GM19193 (cell line): ENCODE data around the gene NCOR1.

ENCODE experiments used
- POLR2A ChIP-seq: IDR thresholded peaks from 4 replicates; pipeline ENCODE4 v1.6.1; 2011; ENCODE audit not compliant: insufficient read depth, insufficient read length; ENCODE audit errors: extremely low read depth

Gene NCOR1

DNA sequence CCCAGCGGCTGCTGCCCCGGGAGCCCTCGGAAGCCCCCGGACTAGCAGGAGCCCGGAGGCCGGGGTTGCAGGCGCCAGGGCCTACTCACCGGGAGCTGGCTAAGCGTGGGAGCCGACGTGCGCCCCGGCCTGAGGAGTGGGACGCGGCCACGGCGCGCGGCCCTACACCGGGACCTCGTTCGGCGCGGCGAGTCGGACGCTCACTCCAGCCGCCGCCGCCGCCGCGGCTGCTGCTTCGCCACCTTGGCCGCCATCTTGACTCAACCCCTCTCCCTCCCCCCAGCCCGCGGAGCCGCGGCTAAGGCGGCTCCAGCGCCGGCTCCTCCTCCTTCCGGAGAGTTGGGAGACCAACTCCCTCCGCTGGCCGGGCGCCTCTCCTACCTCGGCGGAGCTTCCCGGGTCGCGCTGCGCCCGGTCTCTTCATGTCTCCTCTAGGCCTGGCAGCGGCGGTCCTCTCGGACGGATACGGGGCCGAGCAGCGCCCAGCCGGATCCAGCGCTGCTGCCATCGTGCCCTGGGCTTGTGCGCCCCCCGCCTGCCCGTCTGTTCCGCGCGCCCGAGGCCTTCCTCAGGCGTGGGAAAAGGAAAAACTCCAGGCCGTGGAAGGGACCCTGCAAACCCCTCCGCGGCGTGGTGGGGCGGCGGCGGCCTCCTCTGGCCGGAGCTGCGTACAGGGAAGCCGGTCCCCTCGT is at the start of gene NCOR1:
NCOR1 (minus strand) TSS at position 262 of the 692 bp plus-strand sequence. CDS start 20,965 bp downstream, outside the sequence.
- peak; percentile 95 for TF ChIP-seq POLR2A

DNA sequence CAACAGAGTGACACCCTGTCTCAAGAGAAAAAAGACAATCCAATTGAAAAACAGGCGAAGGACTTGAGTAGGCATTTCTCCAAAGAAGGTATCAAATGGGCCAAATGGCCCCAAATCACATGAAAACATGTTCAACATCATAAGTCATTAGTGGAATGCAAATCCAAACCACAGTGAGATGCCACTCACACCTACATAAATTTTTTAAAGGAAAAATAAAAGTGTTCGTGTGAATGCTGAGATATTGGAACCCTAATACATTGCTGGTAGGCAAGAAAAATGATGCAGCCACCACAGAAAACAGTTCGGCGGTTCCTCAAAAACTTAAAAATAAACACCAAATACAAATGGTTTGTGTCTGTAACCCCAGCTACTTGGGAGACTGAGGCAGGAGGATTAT is 46.9 kb upstream of the NCOR1 start:
- no peak for TF ChIP-seq POLR2A

DNA sequence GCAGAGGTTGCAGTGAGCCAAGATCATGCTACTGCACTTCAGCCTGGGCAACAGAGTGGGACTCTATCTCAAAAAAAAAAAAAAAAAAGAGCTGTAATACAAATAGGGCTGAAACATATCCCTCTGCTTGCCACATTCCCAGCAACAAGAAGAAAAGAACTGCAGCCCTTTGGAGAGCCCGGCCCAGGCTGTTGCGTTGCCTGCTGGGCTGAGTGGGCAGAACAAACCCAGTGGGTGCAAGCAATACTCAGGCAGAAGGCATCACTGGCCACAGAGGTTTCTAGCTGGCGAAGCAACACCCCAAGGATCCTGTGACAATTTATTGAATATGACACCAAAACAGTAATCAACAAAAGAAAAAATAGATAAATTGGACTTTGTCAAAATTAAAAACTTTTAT is 45.7 kb upstream of the NCOR1 start:
- no peak for TF ChIP-seq POLR2A

DNA sequence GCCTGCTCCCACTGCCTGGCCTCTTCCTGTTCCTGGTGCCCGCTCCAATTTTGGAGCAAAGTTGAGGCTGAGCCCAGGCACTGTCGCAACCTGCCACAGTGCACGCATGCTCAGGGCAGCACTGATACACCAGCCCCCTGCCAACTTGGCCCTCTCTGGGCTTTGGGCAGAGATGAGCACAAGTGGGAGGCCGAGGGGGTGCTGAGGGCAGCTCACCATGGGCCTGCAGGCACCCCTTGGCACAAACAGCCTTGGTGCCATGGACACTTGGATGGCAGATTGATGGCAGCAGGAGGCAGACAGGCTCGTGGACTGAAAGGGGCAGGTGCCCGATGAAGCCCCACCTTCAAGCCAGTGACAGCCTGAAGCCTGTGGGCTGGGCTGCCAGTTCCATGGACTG is 44.6 kb upstream of the NCOR1 start:
- TF ChIP-seq POLR2A: no peak

DNA sequence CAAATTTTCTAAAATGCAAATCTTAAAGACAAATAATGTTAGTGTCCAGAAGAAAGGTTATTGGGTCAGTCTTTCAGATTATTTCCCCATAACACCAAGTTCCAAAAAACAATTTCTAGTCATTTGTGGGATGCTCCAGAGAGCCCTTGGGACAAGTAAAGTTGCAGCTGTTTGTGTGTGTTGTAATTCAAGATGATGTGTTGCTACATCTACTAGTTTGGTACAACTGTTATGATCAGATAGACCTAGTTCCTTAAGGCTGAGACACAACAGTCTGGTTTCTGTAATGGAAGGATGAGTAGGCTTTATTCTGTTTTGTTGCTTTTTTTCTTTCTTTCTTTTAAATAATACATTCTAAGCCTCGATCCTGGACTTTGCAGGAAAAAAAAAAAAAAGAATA is 43.6 kb upstream of the NCOR1 start:
- TF ChIP-seq POLR2A: no peak

DNA sequence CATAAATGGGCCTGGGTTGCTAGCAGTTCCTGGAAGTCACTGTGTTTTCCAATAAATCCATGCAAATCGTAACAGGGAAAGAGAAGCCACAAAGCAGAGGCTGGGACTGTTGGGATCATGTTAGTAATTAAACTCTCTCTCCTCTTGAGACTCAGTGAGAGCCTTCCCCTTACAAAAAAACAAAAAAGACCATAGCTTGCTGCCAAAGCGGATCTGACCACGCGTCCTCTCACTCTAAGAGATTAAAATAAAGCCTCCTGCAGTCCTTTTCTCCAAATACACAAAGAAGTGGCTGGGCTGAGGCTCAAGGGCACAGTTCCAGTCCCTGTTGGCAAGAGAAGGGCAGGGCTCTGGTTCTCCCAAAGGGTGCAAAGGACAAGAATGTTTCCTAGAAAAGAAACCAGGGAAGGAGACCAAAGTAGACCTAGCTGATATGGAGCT is 40.2 kb upstream of the NCOR1 start:
- no peak for TF ChIP-seq POLR2A

DNA sequence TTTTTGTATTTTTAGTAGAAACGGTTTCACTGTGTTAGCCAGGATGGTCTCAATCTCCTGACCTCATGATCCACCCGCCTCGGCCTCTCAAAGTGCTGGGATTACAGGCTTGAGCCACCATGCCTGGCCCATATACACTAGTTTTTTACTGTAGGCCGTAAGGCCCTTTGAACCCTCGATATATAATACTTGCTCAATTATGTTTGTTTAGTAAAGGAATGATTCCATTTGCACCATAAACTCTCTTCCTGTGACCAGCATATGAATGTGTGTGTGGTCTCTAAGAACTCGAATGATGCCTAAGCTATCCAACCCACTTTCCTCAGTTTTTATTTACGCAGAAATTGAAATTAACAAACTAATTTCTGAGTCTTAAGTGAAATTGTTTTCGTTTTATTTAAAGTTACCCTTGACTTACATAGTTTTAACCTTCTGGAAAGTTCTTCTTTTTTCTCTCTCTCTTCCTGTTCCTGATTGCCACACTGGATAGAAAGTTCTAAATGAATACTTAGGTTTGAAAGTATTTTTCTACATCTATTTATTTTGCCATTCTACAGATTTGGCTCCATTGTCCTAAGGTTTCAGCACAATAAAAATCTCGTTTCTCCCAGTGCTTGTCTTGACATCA is 39.6 kb upstream of the NCOR1 start:
- no peak for TF ChIP-seq POLR2A

DNA sequence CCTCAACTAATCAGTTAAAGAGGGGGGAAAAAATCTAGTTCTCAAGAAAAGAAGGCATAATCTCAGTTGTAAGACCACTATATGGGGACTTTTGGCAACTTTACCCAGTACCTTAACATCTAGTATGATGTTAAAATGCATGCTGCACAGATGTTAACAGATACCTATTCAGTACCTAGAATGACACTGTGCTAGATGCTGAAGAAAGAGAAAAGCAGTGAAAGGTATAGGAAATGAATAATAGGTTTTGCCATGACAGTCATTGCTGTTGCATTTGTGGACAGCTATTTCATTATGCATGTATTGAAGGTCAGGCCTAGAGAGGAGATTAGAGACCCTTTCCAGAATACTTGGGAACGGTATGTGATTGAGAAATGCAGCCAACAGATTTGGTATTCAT is 36.2 kb upstream of the NCOR1 start:
- TF ChIP-seq POLR2A: no peak

DNA sequence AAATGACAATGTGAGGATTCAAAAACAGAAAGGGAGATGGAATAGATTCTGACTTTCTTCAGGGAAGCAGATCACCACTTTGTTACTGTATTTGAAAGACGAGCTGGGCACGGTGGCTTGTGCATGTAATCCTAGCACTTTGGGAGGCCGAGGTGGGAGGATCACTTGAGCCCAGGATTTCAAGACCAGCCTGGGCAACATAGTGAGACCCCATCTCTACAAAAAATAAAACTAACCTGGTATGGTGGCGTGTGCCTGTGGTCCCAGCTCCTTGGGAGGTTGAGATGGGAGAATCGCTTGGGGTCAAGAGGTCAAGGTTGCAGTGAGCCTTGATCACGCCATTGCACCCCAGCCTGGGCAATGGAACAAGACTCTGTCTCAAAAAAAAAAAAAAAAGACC is 35.7 kb upstream of the NCOR1 start:
- TF ChIP-seq POLR2A: no peak

DNA sequence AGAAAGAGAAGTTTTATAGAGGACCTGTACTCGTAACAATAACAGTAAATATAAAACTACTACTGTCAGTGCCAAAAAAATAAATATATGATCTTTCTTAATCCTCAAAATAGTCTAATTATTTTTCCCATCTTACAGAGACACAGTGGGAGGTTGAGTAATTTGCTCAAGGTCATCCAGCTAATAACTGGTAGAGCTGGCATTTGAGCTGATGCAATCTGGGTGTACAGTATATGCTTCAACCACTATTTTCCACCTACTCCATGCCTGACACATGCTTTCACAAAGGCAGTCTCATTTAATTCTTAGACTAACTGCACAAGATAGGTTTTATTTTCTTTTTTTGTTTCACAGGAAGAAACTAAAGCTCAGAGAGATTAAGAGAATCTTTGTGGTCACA is 35.3 kb upstream of the NCOR1 start:
- no peak for TF ChIP-seq POLR2A

DNA sequence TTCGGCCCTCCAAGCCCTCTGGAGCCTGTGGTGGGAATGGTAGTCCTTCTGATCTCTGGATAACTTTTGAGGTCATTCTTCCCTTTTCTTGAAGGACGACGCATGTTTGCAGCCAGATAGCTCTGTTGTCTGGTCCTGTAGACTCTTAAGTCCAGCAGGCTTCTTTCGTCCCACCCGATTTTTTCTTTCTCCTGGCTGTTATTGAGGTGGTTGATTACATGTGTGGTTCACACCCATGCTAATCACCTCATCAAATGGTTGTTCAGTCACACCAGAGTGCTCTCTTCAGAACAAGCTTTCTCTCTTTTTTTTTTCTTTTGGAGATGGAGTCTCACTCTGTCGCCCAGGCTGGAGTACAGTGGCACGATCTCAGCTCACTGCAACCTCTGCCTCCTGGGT is 32.3 kb upstream of the NCOR1 start:
- TF ChIP-seq POLR2A: no peak

DNA sequence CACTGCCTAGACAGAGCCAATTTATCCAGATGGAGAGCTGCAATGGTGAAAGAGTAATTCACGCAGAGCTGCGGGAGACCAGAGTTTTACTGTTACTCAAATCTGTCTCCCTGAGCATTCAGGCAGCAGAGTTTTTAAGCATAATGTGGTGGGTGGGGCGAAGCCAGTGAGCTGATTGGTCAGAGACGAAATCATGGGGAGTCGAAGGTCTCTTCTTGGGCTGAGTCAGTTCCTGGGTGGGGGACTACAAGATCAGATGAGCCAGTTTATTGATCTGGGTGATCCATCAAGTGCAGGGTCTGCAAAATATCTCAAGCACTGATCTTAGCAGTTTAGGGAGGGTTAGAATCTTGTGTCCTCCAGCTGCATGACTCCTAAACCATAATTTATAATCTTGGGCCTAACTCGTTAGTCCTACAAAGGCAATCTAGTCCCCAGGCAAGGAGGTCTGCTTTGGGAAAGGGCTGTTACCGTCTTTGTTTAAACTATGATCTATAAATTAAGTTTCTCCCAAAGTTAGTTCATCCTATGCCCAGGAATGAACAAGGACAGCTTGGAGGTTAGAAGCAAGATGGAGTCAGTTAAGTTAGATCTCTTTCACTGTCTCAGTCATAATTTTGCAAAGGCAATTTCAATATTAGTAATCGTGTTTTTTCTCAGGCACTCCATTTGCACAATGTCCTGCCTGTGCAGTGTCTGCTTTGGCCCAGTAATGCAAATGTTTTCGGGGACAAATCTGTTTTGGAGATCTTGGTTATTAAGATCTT is 28.6 kb upstream of the NCOR1 start:
- TF ChIP-seq POLR2A: no peak

DNA sequence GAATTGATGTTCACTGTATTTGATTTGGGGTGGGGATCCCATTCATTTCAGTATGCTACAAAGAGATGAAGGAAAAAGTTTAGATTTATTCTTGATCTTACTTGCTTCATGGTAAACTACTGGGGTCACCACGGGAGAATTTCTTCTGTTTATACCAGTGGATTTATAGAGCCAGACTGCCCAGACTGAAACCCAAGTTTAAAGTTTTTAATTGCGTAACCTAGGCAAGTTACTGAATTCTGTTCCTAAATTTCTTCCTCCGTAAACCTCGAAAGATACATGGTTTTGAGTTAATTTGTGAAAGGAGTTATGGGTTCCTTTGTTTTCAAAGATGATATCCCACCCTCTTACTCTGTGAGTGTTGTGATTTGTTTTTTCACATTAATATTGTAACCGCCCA is 28.1 kb upstream of the NCOR1 start:
- no peak for TF ChIP-seq POLR2A

DNA sequence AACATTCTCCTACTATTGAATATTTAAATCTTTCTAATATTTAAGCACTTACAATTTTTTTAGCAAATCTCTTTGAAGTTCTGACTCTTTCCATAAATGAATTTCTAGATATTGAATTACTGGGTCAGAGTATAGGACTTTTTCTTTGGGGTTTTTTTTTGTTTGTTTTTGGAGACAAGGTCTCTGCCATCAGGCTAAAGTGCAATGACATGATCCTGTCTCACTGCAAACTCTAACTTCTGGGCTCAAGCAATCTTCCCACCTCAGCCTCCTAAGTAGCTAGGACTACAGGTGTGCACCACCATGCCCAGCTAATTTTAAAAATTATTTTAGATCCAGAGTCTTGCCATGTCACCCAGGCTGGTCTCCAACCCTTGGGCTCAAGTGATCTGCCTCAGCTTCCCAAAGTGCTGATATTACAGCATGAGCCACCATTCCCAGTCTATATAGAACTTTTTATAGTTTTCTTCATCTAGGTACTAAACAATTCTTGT is 26.6 kb upstream of the NCOR1 start:
- TF ChIP-seq POLR2A: no peak

DNA sequence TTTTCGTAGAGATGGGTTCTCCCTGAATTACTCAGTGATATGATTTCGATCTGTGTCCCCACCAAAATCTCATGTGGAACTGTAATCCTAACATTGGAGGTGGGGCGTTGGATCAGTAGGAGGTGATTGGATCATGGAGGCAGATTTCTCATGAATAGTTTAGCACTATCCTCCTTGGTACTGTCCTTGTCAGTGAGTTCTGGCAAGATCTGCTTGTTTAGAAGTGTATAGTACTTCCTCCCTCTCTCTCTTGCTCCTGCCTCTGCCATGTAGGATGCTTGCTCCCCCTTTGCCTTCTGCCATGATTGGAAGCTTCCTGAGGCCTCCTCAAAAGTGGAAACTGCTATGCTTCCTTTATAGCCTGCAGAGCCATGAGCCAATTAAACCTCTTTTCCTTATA is 24.6 kb upstream of the NCOR1 start:
- no peak for TF ChIP-seq POLR2A

DNA sequence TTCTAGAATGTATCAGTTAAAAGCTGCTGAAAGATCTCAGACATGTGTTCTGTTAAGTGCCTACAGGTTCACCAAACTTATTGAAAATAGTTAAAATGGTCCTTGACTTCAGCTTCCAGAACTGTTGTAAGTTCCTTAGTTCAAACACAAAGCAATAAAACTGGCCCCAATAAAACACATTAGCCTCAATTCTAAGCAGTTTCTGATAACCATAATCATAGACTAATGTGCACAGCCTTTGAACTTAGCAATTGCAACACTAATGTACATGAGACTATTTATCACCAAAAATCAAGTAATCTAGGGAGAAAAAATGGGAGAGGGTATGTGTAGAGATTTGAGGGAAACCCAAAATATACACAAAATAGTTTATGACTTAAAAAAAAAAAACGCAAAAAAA is 17.1 kb upstream of the NCOR1 start:
- no peak for TF ChIP-seq POLR2A
